Smooth muscle cell (in vitro differentiated cells): ENCODE results near the gene PVALEF. TPM values are rescaled to one million over a fixed set of nuclear protein-coding genes. Genes with fewer than 3 reads are reported as not detected.

ENCODE experiments used
- DNase-seq: peaks from one replicate; lab custom pipeline; 2025; ENCODE audit not compliant: unreplicated experiment; lab: John Stamatoyannopoulos, UW
- H2AFZ ChIP-seq: fragments of 200-600 bp; sonication (generic); 2 replicates; pipeline ENCODE4 v1.6.0; 2016; ENCODE audit warnings: antibody characterized with exemption, low read depth, mild to moderate bottlenecking
- H3F3A ChIP-seq: fragments of 200-600 bp; sonication (generic); 2 replicates; pipeline ENCODE4 v1.6.0; 2017; ENCODE audit warnings: antibody characterized with exemption, low read depth
- H3K27ac ChIP-seq: fragments of 200-600 bp; sonication (generic); 2 replicates; pipeline ENCODE4 v1.5.1; 2016; ENCODE audit warnings: low read depth, mild to moderate bottlenecking
- H3K27me3 ChIP-seq: fragments of 200-600 bp; sonication (generic); 2 replicates; pipeline ENCODE4 v1.6.1; 2016; ENCODE audit warnings: low read depth, mild to moderate bottlenecking
- H3K36me3 ChIP-seq: fragments of 200-600 bp; sonication (generic); 2 replicates; pipeline ENCODE4 v1.5.1; 2016; ENCODE audit warnings: low read depth
- H3K4me1 ChIP-seq: fragments of 200-600 bp; sonication (generic); 2 replicates; pipeline ENCODE4 v1.5.1; 2016; ENCODE audit warnings: low read depth
- H3K4me2 ChIP-seq: fragments of 200-600 bp; sonication (generic); 2 replicates; pipeline ENCODE4 v1.6.0; 2016; ENCODE audit warnings: mild to moderate bottlenecking
- H3K4me3 ChIP-seq: fragments of 200-600 bp; sonication (generic); 2 replicates; pipeline ENCODE4 v1.5.1; 2016; ENCODE audit warnings: mild to moderate bottlenecking
- H3K79me2 ChIP-seq: fragments of 200-600 bp; sonication (generic); 2 replicates; pipeline ENCODE4 v1.6.0; 2016; ENCODE audit warnings: low read depth, mild to moderate bottlenecking
- H3K9ac ChIP-seq: fragments of 200-600 bp; sonication (generic); 2 replicates; pipeline ENCODE4 v1.6.0; 2016; ENCODE audit warnings: low read depth
- H3K9me3 ChIP-seq: fragments of 200-600 bp; sonication (generic); replicated peaks from 2 replicates; pipeline ENCODE4 v1.5.1; 2016; ENCODE audit warnings: low read depth
- H4K20me1 ChIP-seq: fragments of 200-600 bp; sonication (generic); 2 replicates; pipeline ENCODE4 v1.6.0; 2016; ENCODE audit warnings: low read depth
- CTCF ChIP-seq: fragments of 200-600 bp; sonication (generic); IDR thresholded peaks from 2 replicates; pipeline ENCODE4 v1.5.1; 2017; ENCODE audit warnings: borderline replicate concordance, mild to moderate bottlenecking, antibody characterized with exemption; ENCODE audit not compliant: insufficient read depth, poor library complexity, severe bottlenecking
- WGBS: methylation state at CpG from one replicate; pipeline ENCODE4 v1.1.7; 2016; ENCODE audit warnings: low lambda C conversion rate; 5-methylcytosine and 5-hydroxymethylcytosine counted together
- polyA plus RNA-seq: library from polyadenylated mRNA; unstranded; fragments of >200 nt; fragmentation: Nextera tagmentation; extraction: Ambion mirVana; gene quantifications from 2 replicates; pipeline ENCODE4 v1.2.1, GENCODE V29; 2016
- total RNA-seq: library from RNA; depleted of rRNA; stranded (reverse); fragments of >200 nt; gene quantifications from 2 replicates; pipeline ENCODE4 v1.2.3, GENCODE V29; 2014

The PVALEF gene
- total and polyA plus RNA-seq, 2 experiments from 2014 or later: not detected

DNA sequence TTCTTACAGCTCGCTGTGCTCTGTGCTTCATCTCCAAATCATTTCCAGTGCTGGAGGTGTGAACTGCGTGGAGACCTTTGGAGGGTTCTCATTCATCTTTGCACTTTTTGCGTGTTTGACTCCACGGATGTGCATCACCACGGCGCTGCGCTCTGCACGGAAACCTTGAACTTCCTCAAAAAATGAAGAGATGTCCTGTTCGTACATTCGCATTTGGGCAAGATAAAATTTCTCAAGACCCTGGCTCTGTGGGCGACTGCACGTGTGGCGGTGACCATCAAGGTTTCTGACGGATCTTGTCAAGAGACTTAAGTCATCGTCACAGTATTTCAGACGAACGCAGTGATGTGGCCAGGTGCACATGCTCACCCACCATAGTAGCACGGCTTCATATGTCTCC is 10.3 kb upstream of the PVALEF start:
- no peaks in the 10 kb centered on the region for H3K9me3 ChIP-seq
- H2AFZ ChIP-seq: no peak overlapping the region
- WGBS: 95% methylated on average over 18 of the region's 18 CpGs
- no peaks in the 10 kb centered on the region for H3K79me2 ChIP-seq
- no peak overlapping the region for H3K4me3 ChIP-seq
- no peaks in the 10 kb centered on the region for H3F3A ChIP-seq
- H3K27me3 ChIP-seq: no peaks in the 10 kb centered on the region
- H3K4me1 ChIP-seq: no peaks in the 10 kb centered on the region
- no peaks in the 10 kb centered on the region for H3K36me3 ChIP-seq
- no peak overlapping the region for H3K27ac ChIP-seq
- no peak overlapping the region for H3K9ac ChIP-seq
- H3K4me2 ChIP-seq: no peak overlapping the region
- no peak for TF ChIP-seq CTCF
- no peak for DNase-seq
- H4K20me1 ChIP-seq: no peaks in the 10 kb centered on the region

DNA sequence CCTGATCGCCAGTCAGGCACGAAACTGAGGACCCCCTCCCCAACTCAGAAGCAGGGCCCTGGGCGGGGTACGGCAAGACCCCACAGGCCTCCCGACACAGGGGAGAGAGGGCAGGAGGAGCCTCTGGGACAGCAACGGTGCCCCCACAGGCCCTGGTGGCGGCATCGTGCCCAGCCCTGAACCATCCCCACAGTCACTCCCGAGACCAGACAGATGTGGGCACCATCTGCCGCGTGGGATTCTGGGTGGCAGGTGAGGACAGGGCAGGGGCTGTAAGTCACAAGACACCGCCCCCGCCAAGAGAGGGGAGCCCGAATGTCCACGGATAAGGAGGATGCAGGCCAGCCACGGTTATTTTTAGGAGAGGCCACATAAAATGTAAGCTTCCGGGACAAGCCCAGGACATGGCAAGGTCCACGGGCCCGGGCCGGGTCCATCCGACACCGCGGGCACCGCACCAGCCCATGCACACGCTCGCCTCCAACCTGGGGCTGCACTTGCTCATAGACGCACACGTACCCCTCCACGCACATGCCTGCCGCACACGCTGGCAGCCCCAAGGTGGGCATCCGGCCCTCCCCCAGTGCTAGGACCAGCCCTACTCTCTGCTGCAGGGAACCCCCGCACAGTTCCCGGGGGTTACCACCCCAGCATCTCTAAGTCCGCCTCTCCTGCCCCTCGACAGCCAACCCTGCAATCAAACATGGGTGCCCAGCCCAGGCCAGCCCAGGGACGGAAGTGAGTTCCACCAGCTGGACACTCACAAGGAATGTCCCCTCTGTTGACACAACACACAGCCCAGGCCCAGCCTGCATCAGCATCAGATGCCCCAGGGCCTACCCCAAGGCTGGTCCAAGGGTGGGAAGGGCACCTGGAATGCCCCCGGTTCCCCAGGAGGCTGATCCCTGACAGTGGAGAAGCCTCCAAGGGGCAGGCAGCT is 8.2 kb upstream of the PVALEF start:
- WGBS: 94% methylated on average over 38 of the region's 38 CpGs
- no peak for DNase-seq
- TF ChIP-seq CTCF: no peak
- Histone ChIP-seq H3K79me2 (no peaks in the 10 kb centered on the region), H3K27ac (no peak overlapping the region), H3K4me1 (no peaks in the 10 kb centered on the region), H3K9ac (no peak overlapping the region), H3K27me3 (no peaks in the 10 kb centered on the region), H3K4me3 (no peak overlapping the region), H3K9me3 (no peaks in the 10 kb centered on the region), H2AFZ (no peak overlapping the region), H3K36me3 (no peaks in the 10 kb centered on the region), H3F3A (no peaks in the 10 kb centered on the region), H3K4me2 (no peak overlapping the region), H4K20me1 (no peaks in the 10 kb centered on the region)

DNA sequence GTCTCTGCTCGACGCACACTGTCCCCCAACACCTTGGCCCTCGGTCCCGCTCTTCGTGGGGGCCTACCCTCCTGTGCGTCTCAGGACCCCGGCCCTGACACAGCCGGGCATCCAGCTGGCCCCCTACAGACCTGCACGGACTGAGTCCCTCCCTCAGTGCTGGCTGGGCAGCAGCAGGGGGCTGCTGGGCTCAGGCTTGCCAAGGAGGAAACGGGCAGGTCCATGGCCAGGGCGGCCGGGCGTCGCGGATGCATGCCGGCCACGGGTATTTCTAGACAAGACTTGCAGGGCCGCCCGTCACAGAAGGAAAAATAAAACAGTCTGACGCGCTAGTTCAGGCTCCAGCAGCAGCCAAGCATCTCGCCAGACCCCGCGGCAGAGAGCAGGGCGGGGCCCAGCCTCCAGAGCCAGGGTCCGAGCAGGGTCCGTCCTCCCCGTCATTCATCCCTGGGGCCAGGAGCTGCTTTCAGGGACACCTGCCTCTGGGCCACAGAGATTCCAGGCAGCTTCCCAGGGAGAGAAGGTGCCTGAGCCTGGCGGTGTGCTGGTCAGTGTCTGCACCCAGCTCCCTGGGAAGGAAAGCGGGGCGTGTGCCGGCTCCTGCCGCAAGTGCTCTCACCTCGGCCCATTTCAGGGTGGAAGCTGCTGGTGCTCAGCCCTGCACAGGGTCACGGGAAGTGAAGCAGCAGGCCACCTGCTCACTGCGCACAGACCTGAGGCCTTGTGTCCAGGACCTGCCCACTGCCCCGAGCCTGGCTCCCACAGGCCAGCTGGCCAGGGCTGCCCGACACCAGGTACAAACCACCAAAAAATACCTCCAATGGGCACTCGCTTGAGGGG is 7.2 kb upstream of the PVALEF start:
- Histone ChIP-seq H3K9me3 (no peaks in the 10 kb centered on the region), H4K20me1 (no peaks in the 10 kb centered on the region), H3K27me3 (no peaks in the 10 kb centered on the region), H2AFZ (no peak overlapping the region), H3K4me1 (no peaks in the 10 kb centered on the region), H3K27ac (no peak overlapping the region), H3K36me3 (no peaks in the 10 kb centered on the region), H3K4me3 (no peak overlapping the region), H3K9ac (no peak overlapping the region), H3K79me2 (no peaks in the 10 kb centered on the region), H3F3A (no peaks in the 10 kb centered on the region), H3K4me2 (no peak overlapping the region)
- 93% methylated on average over 39 of the region's 39 CpGs for WGBS
- TF ChIP-seq CTCF: no peak
- DNase-seq: no peak
